HG02763 (cell line): Measurements from ENCODE around the gene PACRG.

Experiments
- ATAC-seq: cut with Tn5 transposase; IDR thresholded peaks from one replicate; pipeline ENCODE4 v1.9.1; 2021; ENCODE audit warnings: mild to moderate bottlenecking, moderate library complexity; ENCODE audit not compliant: unreplicated experiment

PACRG gene

GRCh38 chr6:163364641-163365040 is 636.9 kb downstream of the PACRG start:
- no peak for ATAC-seq
